ENCODE results near the gene SRCAP.
A peak's percentile ranks its signal among the peaks of the same experiment; 100 is the strongest.

SRCAP gene

GRCh38 chr16:30767767-30768465 is 68.9 kb downstream of the SRCAP start:
- Mint-ChIP-seq H3K27ac (no peak overlapping the region), H3K36me3 (ENCODE audit: low read depth) (peaks cover 70% of the 10 kb centered on the region), H3K4me1 (peaks cover 8% of the 10 kb centered on the region), H3K4me3 (no peak overlapping the region), H3K27me3 (ENCODE audit: low read depth) (no peaks in the 10 kb centered on the region), H3K9me3 (no peaks in the 10 kb centered on the region)
- TF ChIP-seq CTCF (IDR thresholded peaks at IDR 0.05; ENCODE audit: unreplicated experiment in 3 of 3): no peak

GRCh38 chr16:30768583-30769181 is 69.7 kb downstream of the SRCAP start:
- no peak overlapping the region for H3K27ac Mint-ChIP-seq
- H3K4me3 Mint-ChIP-seq: no peak overlapping the region
- H3K4me1 Mint-ChIP-seq: peaks cover 3% of the 10 kb centered on the region
- no peaks in the 10 kb centered on the region for H3K27me3 Mint-ChIP-seq (ENCODE audit: low read depth)
- TF ChIP-seq CTCF (IDR thresholded peaks at IDR 0.05; ENCODE audit: unreplicated experiment in 3 of 3): no peak
- no peaks in the 10 kb centered on the region for H3K9me3 Mint-ChIP-seq
- H3K36me3 Mint-ChIP-seq (ENCODE audit: low read depth): peaks cover 68% of the 10 kb centered on the region

- no peak for TF ChIP-seq CTCF (IDR thresholded peaks at IDR 0.05; ENCODE audit: unreplicated experiment in 3 of 3)
- no peaks in the 10 kb centered on the region for H3K27me3 Mint-ChIP-seq (ENCODE audit: low read depth)
- H3K27ac Mint-ChIP-seq: no peak overlapping the region
- H3K36me3 Mint-ChIP-seq (ENCODE audit: low read depth): peaks cover 66% of the 10 kb centered on the region
- no peaks in the 10 kb centered on the region for H3K9me3 Mint-ChIP-seq
- no peak overlapping the region for H3K4me3 Mint-ChIP-seq
- H3K4me1 Mint-ChIP-seq: no peaks in the 10 kb centered on the region
Measured at GRCh38 chr16:30769379-30770089, 70.6 kb downstream of the SRCAP start.

- H3K36me3 Mint-ChIP-seq (ENCODE audit: low read depth): peaks cover 48% of the 10 kb centered on the region
- no peak for TF ChIP-seq CTCF (IDR thresholded peaks at IDR 0.05; ENCODE audit: unreplicated experiment in 3 of 3)
- H3K4me1 Mint-ChIP-seq: peaks cover 7% of the 10 kb centered on the region
- no peak overlapping the region for H3K27ac Mint-ChIP-seq
- no peaks in the 10 kb centered on the region for H3K9me3 Mint-ChIP-seq
- H3K27me3 Mint-ChIP-seq (ENCODE audit: low read depth): no peaks in the 10 kb centered on the region
- peak overlapping the region in 1 of 3 experiments; percentile 23 for H3K4me3 Mint-ChIP-seq
Measured at GRCh38 chr16:30771726-30772125, 72.8 kb downstream of the SRCAP start.

- Mint-ChIP-seq H3K27me3 (ENCODE audit: low read depth) (no peaks in the 10 kb centered on the region), H3K27ac (no peak overlapping the region), H3K4me1 (peaks cover 23% of the 10 kb centered on the region), H3K36me3 (ENCODE audit: low read depth) (peaks cover 39% of the 10 kb centered on the region), H3K4me3 (no peak overlapping the region), H3K9me3 (no peaks in the 10 kb centered on the region)
- no peak for TF ChIP-seq CTCF (IDR thresholded peaks at IDR 0.05; ENCODE audit: unreplicated experiment in 3 of 3)
Measured at GRCh38 chr16:30773826-30774225, 74.9 kb downstream of the SRCAP start.
